Activated effector memory CD4-positive, alpha-beta T cell treated with anti-CD3 and anti-CD28 coated beads, Interleukin-2, amount 50 U/mL, for 16 hours (primary cell): ENCODE results near the gene CAPN15.
"Not testable (repeated sequence)": the region's sequence is repeated elsewhere in the genome, so short reads cannot be mapped to it uniquely, and the experiment has no call there.

Experiments used
- DNase-seq: peaks from one replicate; pipeline ENCODE4 v3.0.0-alpha.2; 2020

The CAPN15 gene

DNA sequence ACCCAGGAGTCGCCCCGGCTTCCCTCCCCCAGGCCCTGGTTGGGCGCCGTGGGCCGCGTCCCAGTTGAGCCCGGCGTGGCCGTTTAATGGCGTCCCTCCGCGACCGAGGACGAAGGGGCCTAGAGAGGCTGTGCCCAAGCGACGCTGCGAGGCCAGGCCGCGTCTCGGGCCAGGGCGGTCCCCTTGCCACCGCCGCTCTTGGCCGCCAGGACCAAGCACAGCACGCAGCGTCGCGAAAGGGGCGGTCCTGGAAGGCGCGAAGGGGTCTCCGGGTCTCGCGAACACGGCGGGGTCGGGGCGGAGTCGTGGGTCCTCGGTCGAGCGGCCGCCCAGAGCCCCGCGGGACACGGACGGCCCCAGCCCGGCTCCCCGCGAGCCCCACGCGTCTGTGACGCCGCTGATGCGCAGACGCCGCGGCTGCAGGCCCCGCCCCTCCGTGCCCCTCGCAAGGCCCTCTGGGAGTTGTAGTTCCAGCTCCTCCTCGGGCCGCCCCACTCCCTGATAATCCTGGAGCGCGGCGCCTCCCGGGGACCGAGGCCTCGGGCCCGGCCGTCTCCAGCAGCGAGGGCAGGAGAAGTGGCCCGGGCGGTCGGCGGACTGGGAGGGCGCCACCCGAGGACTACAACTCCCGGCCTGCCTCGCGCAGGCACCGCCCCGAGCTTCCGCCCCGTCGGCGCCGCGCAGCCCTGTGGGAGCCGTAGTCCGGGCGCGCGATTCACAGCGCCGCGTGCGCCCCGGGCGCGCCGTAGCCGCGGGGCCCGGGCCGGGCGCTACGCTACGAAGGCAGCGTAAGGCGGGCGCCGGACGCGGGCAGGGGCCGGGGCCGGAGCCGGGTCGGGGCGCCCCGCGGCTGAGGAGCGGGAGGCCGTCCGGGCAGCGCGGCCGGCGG is at the start of gene CAPN15:
TSS of gene CAPN15 (plus strand) at position 698 of the 889 bp plus-strand sequence. CDS start 19,127 bp downstream, outside the sequence.
- peak; percentile 94 for DNase-seq

DNA sequence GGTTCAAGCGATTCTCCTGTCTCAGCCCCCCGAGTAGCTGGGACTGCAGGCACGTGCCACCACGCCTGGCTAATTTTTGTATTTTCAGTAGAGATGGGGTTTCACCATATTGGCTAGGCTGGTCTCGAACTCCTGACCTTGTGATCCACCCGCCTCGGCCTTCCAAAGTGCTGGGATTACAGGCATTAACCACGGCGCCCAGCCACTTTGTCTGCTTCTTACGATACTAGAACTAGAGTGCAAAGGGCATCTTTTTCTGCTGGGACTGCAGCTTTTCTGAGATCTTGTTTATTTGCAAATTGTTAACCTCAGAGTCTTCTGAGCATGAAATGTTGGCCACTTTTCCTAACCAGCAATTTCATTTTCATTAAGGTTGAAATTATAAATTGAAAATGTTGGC is 49.2 kb upstream of the CAPN15 start:
- not testable (repeated sequence) for DNase-seq

DNA sequence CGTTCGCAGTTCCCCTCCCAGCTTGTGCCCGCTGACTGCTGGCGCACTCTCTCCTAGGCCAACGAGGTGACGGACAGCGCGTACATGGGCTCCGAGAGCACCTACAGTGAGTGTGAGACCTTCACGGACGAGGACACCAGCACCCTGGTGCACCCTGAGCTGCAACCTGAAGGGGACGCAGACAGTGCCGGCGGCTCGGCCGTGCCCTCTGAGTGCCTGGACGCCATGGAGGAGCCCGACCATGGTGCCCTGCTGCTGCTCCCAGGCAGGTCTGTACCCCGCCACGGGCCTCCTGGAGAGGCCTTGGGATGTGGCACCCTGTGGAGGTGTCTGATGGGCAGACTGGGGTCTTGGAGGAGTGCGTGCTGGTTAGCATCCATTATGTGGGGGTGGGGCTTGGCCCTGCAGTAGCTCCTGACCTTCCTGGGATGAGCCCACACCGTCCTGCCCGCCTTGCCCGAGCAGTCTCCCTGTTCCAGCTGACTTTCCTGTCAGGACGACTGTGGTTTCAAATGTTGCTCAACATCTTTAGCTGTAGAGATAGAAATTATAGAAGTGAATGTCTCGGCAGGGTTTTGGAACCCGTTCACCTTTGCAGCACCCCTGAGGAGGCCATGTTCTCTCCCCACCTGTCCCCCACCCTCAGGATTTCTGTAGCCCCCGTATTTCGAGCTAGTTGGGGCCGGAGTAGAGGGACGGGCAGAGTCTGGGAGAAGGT is 44.9 kb upstream of the CAPN15 start:
- DNase-seq: no peak

DNA sequence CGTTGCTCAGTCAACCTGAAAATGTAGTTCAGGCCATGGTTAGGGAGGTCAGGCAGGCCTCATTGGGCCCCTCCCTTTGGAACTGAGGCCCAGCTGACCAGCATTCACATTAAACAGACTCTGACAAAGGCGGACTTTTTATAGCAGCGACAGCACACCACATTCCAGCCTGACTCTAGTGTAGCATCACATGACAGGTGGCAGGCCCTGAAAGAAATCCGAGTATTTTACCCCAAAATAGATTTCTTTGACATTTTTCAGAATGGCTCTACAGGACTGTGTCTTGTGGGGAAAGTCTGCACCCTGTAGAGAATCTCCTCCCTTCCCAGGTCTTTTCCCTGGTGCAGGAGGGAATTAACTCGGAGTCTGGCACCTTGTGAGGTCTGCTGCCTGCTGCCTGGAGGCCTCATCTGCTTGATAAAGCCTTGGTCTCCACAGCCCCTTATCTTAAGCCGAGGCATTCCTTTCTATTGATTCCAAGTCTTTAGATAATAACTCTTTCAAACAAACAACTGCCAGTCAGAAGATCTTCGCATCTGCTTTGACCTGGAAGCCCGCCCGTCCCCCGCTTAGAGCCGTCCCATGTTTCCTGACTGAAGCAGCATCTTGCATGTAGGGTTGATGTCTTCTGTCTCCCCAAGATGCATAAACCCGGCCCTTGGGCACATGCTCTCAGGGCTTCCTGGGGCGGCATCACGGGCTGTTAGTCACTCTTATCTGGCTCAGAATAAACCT is 44.0 kb upstream of the CAPN15 start:
- DNase-seq: no peak

DNA sequence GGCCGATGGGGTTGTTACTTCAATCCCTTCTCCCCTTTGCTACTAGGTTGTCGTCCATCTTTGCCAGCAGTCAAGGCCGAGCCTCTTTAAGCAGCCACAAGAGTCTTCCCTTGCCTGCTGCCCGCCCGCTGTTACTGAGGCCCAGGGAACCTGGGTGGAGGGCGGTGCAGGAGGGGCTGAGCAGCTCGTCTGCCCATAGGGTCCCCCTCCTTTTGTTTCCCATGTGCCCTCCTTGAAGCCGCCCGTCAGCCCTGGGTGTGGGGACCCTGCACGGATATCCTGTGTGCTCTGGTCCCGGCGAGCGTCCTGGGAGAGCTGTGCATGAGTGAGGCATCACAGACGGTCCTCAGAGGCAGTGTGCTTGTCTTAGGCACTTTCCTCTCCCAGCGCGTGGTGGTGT is 37.9 kb upstream of the CAPN15 start:
- DNase-seq: no peak

DNA sequence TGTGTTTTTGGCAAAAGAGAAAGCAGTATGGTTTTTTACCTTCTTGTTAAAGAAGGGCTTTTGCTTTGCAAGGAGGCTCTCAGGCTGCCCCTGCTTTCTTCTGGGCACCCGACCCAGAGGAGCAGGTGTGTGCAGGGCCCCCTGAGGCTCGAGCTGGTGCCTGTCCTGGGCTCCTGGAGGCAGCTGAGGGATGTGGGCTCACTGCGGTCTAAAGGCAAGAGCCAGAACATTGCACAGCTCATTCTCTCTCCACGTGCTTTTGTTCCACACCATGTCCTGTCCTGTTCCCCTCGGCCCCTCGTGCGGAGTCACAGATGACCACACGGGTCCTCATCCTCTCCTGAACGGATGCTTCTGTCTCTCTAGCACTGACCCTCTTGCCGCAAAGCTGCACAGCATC is 36.7 kb upstream of the CAPN15 start:
- no peak for DNase-seq

DNA sequence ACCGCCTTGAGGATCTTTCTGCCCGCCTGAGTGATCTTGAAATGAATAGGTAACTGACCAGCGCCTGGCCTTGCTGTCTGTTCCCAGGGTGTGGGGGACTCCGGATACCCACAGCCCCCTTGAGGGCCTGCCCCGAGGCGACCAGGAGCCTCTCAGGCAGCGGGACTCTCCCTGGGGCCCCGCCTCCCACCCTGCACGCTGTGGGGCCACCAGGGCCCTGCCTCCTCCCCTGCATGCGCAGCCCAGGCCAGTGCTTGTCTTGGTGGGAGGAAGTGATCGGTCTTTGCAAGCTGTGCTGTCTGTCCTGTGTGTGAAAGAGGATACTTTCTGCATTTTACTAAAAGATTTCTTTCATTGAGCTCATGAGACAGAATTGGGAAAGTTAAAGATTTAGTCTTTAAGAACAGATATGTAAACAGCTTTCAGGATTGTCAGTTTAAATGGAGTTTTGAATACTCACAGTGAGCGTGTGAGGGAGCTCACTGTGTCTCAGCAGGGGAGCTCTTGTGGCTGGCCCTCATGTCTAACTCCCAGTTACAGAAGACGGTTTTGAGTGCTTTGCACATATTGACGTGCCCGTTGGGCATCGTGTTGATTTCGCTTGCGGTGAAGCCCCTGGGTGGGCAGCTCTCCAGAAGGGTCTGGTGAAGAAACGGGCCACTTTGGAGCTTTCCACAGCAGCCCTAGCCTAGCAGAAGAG is 36.1 kb upstream of the CAPN15 start:
- no peak for DNase-seq

DNA sequence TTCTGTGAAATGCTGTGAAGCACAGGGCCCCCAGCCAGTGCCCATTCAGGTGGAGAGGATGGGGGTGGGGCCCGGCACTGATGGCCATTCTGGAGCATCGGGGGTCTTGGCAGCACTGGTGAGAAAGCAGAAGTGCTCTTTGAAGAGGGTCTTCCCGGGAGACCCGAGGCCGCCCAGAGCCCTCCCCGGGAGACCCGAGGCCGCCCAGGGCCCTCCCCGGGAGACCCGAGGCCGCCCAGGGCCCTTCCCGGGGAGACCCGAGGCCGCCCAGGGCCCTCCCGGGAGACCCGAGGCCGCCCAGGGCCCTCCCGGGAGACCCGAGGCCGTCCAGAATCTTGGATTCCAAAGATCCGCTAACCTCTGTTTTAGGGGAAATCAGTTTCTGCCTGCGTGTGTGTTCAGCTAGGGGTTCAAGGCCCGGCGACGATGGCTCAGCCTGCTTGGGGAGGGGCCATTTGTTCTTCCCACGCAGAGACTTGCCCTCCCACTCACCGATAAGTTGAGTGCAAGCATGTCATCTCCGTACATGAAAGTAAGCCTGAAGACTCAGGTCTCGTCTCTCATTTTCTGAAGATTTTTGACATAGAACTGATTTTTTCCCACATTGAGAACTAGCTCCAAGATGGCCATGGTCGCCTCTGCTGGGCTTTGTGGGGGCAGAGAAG is 35.2 kb upstream of the CAPN15 start:
- no peak for DNase-seq

DNA sequence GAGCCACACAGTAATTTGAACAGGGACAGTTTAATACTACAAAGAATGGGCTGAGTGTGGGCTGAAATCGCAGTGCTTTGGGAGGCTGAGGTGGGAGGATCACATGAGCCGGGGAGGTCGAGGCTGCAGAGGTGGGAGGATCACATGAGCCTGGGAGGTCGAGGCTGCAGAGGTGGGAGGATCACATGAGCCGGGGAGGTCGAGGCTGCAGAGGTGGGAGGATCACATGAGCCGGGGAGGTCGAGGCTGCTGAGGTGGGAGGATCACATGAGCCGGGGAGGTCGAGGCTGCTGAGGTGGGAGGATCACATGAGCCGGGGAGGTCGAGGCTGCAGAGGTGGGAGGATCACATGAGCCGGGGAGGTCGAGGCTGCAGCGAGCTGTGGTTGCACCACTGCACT is 32.8 kb upstream of the CAPN15 start:
- not testable (repeated sequence) for DNase-seq

DNA sequence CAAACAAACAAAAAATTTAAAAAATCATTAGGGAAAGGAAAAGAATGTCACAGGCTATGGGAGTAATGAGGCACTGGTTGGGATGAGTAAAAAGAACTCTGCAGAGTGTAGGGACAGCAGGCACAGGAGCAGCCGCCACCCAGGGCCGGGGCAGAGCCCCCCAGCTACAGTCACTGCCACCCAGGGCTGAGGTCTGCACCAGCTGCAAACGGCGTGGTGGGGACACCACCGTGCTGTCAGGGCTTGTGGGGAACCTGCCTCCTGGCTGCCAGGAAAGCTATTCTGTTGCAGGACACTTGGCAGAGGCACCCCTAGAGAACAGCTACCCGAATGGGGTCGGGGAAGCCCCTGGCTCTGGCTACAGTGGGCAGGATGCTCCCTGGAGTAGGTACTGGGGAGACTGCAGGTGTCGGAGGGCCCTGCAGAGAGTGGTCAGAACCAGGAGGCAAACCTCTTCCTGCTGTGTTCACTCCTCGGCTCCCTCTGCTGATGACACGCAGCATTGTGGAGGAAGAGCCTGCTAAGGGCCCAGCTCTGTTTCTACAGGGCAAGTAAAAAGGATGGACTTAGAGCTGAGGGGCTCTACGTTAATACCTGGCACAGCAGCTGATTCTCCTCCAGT is 32.3 kb upstream of the CAPN15 start:
- DNase-seq: no peak

DNA sequence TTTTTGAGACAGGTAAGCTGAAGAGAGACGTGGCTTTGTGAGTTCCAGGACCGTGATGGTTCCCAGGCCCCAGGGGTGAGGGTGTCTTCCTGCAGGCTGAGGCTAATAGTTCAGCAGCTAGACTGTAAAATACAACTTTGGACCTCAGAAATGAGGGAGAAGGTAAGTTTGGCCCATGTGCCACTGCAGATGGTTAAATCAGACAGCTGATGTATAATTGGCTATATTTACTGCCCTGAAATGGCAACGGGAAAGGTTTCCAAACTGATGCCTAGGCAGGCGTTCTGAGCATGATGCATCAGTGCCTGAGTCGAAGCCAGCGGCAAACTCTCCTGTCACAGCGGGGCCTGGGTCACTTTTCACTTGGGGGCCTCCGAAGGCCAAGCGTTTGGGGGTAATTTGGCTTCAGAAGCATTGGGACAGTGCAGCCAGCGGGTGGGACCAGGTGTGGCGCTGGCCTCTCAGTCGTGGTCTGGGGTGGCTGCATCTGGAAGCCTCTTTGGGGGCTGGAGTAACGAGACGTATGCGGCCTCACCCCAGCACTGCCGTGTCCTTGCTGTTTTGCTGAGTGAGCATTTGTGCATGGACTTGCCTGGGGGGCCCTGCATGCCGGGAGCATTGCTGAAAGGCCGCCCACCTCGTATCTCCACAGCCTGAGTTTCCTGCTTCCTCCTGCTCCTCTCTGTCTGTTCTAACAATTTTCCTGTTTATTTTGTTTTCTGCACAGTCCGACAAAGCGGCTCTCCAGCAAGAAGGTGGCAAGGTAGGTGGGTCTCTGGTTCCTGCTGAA is 31.2 kb upstream of the CAPN15 start:
- DNase-seq: no peak

DNA sequence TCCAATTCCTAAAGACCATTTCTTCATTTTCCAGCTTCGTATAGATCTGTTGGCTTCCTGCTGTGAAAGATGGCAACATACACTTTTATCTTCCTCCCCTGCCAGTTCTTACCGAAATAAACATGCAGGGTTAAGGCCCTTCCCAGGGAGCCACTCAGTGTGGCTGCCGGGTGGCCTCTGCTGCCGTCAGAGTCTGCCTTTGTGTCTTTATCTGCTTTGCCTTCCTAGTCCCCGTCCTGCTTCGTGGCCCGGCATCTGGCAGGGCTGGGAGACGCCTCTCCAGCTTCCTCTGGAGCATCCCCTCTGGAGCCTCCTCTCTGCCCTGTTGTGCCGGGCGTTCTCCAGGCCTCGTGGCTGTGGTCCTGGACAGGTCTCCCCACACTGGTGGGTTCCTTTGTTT is 30.3 kb upstream of the CAPN15 start:
- DNase-seq: no peak

DNA sequence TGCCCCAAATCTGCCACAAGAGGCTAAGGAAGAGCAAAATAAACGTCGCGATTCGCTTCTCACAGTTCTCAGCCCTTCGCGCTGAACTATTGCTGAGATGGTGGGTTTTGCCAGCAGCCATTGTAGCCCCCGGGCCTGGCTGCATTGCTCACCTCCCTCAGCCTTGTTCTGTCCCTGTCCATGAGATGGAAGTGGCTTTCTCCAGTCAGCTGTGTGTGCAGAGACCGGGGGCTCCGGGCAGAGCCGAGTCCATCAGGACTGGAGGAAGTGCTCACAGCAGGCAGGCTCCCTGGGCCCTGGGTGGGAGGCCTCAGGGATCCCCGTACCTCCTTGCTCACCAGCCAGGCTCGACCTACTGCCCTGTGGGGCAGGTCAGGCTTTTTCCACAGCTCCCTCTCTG is 27.6 kb upstream of the CAPN15 start:
- no peak for DNase-seq

DNA sequence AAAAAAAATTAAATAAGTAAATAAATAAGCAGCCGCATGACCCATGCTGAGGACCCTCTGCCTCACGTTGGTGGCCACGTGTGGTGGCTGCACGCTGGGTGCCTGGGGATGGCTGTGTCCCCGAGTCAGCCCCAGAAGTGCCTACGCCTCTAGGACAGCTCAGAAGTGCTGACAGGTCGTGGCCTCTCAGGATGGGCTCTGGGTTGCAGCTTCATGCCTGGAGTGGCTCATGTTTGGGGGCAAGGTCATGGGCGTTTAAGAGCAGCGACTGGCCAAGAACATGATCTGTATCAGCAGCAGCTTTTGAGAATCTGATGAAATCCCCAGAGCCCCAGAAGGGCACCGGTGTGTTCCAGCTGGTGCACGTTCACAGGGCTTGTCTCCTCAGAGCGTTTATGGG is 26.8 kb upstream of the CAPN15 start:
- no peak for DNase-seq

DNA sequence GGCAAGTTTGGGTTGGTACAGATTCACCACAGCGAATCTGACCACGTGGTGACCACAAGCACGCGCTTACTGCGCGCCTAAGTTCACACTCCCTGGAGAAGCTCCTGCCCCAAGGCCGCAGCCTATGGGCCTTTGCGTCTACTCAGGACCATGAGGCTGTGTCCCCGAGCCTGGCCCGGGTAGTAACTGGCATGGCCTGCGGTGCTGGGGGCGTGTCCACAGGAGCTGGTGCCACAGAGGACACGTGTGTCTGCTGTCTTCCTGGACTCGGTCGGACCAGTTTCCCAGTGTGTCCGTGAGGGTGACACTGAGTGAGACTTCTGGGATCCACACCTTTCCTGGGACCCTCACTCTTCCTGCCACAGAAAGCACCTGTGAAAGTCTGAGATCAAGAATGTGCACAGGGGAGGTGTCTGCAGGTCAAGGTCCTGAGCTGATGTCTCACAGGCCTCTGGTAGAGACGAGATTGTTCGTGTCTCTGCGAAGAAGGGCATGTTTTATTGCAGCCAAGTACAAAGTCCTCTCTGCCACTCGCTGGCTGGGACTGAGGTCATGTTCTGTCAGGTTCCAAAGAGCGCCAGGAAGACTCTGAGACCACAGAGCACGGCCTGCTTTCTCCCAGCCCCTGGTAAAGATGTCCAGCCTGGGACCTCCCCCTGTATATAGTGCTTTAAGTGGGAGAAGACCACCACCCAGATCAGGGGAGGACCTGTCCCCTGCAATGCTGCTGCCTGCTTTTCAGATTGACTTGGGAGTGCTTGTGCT is 25.2 kb upstream of the CAPN15 start:
- DNase-seq: no peak

DNA sequence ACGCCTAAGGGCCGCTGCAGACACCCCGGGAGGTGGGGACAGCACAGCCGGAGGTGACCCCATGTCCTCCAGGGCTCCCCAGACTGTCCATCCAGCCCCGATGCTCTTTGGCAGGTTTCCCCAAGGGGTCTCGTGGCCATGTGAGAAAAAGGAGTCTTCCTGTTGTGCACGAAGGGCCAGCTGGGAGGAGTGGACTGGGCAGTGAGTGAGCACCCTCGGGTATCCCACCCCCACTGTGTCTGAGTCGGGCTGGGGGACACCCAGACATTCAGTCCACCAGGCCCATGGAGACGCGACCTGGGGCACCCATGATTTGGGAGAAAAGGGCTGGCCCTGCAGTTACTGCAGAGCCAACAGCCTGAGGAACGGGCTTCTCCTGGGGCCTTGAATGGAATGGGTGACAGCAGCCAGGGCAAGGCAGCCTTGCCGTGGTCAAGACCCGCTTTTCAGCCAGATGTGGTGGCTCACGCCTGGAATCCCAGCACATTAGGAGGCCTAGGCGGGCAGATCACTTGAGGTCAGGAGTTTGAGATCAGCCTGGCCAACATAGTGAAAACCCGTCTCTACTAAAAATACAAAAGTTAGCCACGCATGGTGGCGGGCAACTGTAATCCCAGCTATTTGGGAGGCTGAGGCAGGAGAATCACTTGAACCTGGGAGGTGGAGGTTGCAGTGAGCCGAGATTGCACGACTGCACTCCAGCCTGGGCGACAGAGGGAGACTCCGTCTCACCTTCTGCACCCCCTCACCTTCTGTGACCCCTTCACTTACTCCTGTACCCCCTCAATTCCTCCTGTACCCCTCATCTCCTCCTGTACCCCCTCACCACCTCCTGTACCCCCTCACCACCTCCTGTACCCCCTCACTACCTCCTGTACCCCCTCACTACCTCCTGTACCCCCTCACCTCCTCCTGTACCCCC is 24.1 kb upstream of the CAPN15 start:
- no peak for DNase-seq

DNA sequence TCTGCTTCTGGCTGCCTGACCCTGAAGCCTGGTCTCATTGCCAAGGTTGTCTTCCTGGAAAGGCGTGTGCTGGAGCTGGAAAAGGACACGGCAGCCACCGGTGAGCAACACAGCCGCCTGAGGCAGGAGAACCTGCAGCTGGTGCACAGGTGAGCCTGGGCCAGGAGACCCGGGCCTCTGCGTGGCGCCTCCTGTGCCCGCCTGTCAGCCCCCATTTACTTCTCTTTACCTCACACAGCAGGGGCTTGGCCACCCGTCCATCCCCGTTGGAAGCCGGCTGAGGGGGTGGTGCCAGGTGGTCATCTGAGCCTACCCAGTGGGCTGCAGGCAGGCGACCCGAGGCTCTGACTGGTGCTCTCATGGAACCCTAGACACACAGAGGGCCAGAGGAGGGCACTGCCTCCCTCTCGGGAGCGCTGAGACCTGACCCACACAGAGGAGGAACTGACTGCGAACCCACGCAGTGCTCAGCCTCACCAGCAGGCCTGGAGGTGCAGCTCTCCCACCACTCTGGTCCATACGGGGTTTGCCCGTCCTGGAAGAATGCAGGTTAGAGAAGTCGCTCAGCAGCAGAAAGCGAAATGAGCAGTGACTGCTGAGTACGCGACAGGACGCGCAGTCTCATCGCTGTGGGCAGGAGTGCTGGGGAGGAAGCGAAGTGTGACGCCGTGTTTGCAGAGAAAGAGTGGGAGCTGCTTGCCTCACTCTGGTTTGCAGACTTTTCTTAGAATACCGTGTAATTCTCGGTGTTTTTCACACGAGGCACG is 21.9 kb upstream of the CAPN15 start:
- no peak for DNase-seq

DNA sequence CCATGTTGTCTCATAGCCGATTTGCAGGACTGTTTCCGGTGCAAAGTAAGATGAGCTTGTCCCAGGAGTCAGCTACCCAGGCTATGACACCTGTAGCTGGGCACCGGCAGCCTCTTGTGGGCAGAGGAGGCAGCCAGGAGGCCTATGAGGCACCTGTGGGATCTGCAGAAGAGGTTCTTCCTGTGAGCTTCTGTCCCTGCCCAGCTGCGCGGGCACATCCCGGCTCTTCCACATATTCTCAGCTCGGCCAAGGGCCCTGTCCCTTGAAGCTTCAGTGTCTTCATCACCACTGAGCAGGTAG is 21.3 kb upstream of the CAPN15 start:
- no peak for DNase-seq
